Sciatic nerve (tissue), 2 donors: Measurements from ENCODE around the gene XDH. TPM values are rescaled to one million over a fixed set of nuclear protein-coding genes. Genes with fewer than 3 reads are reported as not detected.
A peak's percentile ranks its signal among the peaks of the same experiment; 100 is the strongest.

Experiments used
- ATAC-seq: fragments of 200-7000 bp; cut with Tn5 transposase; one replicate; pipeline ENCODE4 v1.9.1; 2020; ENCODE audit warnings: mild to moderate bottlenecking, moderate library complexity
- DNase-seq: peaks from one replicate; pipeline ENCODE4 v3.0.0-alpha.2; 2020; ENCODE audit warnings: low spot score
- intact Hi-C: fragments of 100-400 bp; cut with DNase I; formaldehyde crosslinking; loops from one replicate; pipeline ENCODE4 v1.14.2; 2022
- total RNA-seq: library from RNA; stranded (reverse); fragmentation: NEBNext Ultra II Directional; extraction: Animal tissue kit (Norgen Biotek cat#: 25700); gene quantifications from one replicate; pipeline ENCODE4 v1.2.1, GENCODE V29; 2021
- donor health status: DM: no; HTN: no; CAD: no.
- donor health status: DM: no; HTN: no; CAD: no.

XDH gene
- total RNA-seq, 1 donor from 2014 or later, result 0.22 TPM

DNA sequence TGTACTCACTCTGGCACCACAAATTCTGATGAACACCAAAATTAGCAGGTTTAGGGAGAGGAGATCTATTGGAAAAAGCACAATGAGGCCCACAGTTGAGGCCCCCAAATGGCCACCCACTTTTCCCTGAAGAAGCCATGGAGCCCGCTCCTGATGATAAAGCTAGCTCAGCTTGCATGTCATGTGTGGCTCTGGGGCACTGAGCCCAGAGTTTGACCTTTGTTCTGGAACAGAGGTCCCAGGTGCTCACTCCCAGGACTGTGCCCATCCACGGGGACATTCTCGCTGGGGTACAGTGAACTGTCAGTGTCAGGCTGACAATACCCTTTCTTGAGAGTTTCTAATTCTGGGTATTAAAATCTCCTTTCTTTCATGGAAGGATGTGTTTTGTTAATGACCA lies 36.2 kb downstream of the XDH start:
- intact Hi-C loops, result no loop called here
- ATAC-seq (no peak), DNase-seq (no peak)

DNA sequence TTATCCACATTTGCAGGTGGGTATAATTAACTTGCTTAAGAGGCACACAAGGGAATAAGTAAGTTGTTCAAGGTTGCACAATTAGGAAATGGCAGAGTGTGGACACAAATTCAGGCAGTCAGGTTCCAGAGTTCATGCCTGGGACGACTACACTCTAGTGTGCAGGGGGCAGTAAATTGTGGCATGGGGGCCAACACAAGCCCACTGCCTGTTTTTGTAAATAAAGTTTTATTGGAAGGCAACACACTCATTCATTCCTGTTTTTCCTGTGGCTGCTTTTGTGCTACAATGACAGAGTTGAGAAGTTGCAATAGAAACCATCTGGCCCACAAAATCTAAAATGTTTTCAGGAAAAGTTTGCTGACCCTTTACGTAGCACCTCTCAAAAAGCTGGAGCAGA lies 41.4 kb downstream of the XDH start:
- DNase-seq, result no peak
- ATAC-seq, result no peak
- intact Hi-C loops, result no loop called here

DNA sequence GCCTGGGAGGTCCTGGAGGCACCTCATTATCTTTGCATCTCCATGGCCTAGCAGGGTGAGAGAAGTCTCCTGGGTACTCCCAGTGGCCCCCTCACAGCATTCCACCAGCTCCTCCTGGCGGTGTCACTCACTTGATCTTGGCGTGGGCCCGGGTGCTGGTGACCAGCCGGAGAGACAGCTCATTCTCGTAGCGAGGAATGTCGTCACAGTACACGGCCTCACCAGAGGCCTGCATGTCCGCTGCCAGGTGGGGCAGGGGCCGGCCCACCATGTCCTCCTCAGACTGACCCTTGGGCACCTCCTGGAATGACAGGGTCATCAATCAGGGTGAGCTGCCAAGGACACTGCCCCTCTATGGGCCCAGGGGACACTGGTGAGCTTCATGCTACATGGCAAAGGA lies 42.4 kb downstream of the XDH start:
- DNase-seq (no peak), ATAC-seq (no peak)
- intact Hi-C loops, result no loop called here

DNA sequence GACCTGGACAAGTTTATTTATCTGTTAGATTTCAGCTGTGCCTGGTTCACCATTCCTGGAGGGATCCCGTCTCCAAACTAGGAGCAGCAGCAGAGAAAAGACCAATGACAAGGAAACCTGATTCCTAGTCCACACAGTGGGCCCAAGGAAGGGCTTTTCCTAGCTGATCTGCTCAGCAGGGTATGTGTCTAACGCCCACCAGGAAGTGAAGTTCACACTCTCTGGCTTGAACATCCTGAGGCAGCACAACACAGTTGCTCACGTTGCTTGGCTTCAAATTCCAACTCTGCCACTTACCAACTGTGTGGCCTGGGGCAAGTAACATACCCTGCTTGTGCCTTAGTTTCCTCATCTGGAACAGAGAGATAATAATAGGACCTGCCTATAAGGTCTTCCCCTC lies 42.9 kb downstream of the XDH start:
- no peak for ATAC-seq
- intact Hi-C loops, result no loop called here
- no peak for DNase-seq

DNA sequence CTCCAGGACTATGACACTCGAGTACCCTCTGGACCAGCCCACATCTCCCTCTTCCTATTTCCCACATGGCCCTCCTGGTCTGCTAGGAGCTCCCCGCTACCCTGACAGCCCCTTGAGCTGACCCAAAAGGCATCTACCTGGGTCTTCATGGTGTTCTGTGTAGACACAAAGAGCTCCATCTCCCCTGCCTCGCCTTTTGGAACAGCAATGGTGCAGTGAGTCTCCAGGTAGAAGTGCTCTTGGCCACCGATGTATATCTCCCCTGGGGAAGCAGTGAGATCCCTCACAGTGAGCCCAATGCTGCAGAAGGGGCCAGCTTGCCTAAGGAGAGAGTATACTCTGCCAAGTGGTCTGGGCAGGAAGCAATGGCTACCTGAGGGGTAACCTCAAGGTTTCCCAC lies 47.8 kb downstream of the XDH start:
- intact Hi-C loops, result no loop called here
- ATAC-seq, result no peak
- no peak for DNase-seq

DNA sequence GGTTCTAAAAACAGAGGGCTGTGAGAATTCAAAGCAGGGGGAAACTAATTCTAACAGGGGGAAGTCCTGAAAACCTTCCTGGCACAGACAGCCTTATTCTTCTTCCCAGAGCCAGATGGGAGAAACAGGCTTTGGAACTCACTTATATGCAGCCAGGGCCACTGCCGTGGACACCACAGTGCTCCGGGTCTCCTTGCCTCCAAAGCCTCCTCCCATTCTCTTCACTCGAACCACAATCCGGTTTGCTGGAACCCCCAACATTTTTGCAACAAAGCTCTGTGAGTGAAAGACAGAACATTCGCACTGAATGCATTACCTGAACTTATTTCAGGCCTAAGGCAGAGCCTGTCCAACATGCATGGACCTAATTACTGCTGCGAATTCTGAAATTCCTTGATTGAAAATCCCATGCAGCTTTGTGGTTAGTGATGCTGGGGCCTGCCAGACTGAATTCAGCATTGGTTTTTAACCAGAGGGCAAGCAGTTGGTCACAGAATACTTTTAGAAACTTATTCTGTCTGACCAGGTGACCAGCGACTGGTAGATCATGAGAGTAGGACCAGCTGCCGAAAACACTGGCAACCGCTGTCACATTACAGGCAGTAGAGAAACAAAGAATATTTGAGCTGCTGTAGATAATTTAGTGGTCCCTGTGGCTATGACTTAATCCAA lies 48.6 kb downstream of the XDH start:
- intact Hi-C loops, result no loop called here
- DNase-seq (no peak), ATAC-seq (no peak)

DNA sequence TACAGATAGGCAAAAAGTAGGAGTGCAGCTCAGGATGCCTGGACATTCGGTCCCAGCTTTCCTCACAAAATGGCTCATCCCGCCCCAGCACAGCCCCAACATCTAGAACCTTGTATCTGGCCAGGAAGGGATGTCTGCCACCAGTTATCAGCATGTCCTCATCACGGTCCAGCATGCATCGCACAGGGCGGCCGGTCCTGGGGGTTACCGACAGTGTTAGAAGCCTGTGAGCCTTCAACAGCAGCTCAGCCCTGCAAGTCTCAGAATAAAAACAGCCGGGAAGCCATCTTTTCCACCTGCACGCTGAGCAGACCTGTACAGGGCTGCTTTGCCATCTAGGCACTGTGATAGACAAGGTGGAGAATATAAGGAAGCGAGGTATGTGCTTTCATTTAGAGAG lies 49.2 kb downstream of the XDH start:
- intact Hi-C loops, result no loop called here
- no peak for DNase-seq
- no peak for ATAC-seq

DNA sequence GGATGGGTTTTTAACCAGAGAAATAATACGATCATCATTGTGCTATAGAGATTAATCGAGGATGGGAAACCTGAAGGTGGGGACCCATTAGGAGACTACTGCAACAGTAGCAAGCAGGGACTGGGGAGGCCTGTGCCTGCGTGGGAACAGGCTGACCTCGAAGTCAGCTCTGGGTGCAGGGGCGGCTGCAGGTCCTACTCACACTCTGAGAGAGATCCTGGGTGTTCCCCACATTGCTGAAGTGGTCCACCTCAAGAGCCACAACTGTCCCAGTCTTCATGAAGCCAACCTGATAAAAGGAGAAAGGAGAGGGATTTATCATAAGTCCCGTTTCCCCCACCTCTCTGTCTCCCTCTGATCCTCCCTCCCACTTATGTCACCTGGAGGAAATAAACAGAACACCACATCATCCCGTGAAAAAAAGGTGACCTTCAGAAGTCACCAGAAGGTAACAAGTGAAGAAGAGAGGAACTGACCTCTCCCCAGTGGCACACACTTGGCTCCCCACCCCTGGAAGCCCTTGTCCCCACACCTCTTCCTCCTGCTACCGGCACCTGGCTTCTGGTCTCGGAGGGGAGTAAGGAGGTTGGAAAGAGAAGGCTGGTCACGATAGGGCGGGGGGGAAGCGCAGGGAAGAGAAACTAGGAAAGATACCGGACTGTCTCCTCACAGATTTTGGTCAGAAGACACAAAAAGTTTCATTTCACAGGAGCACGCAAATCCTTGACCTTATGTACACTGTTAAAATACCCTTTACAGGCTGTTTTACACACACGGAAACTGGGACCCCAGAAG lies 50.4 kb downstream of the XDH start:
- no peak for ATAC-seq
- intact Hi-C loops, result no loop called here
- no peak for DNase-seq

DNA sequence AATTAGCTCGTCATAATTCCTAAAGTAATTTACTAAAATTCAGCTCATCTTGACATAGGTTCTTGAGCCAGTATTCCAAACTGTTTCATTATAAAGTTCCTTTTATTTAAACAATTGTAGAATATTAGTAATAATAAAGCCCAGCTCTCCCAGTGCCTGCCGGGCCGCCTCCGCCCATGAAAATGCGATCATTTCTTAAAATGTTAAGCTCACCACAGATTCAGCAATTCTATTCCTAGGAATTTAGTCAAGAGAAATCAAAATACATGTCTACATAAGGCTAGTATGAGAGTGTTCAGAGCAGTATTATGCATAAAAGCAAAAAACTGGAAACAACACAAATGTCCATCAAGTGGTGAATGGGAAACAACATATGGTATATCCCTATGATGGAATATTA lies 52.0 kb downstream of the XDH start:
- no peak for ATAC-seq
- intact Hi-C loops, result no loop called here

DNA sequence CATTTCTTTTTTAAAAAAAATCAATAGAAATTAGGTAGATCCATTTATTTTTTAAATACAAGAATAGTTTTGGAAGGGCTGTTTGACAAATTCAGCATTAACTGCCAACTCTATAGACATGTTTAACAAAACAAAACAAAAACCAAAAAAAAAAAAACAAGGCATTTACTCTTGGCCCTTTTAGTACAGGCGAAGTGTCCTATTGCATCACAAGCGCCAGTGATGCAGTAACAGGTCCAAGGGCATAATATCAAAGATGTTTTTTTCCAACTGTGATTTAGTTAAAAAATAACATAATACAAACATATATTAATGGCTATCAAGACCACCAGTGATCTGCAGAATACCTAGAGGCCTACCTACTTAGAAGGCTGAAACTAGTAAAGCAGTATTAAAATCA lies 55.3 kb downstream of the XDH start:
- DNase-seq (no peak), ATAC-seq (no peak)
- intact Hi-C loops, result no loop called here

More for the DNA sequence above, 52.0 kb downstream of the XDH start:
- DNase-seq, result no peak

DNA sequence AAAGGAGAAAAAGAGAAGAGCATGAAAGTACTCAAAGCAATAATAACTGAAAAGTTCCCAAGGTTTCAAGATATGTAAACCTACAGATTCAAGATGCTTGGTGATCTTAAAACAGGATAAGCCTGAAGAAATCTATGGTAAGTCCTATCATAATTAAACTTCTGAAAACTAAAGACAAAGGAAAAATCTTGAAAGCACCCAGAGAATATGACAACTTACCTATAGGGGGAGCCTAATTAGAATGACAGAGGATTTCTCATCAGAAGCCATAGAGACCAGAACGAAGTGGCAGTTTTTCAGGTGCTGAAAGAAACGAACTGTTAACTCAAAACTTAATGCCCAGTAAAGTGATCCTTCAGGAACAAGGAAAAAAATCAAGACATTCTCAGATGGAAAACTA lies 59.7 kb downstream of the XDH start:
- no peak for ATAC-seq
- intact Hi-C loops, result no loop called here
- DNase-seq, result no peak

DNA sequence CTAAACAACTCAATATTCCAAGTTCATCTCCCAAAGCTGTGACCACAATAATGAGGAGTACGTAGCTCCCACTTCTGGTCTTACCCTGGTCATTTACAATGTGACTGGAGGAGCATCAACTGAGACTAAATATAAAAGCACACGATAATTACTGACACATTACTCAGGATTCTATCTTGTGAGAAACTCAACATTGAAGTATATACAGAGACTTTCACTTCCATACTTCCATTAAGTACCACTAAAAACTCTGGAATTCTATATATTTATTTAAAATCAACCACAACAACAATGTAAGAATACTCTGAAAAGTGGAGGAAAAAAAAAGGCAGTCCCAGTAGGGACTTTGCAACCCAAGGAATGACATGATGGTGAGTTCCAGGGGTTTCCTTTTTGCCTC lies 61.4 kb downstream of the XDH start:
- DNase-seq (no peak), ATAC-seq (no peak)
- intact Hi-C loops, result no loop called here

DNA sequence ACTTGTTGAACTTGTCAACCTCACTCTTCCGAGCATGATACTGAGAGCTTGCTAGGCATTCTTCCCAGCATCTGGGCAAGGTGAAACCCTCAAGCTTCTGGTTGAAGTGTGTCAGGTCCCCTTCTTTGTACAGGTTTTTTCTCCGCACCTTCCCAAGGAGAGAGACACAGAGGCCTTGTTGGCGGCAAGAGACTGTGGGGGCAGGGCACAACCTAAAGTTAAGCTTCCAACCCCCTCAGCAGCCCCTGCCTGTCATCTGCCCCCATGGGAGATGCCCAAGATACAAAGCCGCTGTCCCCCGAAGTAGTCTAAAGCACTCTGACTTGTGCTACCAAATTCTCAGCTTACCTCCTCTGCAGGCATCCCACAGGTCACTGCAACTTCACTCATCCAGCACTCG lies 64.9 kb downstream of the XDH start:
- ATAC-seq (no peak), DNase-seq (no peak)
- intact Hi-C loops, result no loop called here

DNA sequence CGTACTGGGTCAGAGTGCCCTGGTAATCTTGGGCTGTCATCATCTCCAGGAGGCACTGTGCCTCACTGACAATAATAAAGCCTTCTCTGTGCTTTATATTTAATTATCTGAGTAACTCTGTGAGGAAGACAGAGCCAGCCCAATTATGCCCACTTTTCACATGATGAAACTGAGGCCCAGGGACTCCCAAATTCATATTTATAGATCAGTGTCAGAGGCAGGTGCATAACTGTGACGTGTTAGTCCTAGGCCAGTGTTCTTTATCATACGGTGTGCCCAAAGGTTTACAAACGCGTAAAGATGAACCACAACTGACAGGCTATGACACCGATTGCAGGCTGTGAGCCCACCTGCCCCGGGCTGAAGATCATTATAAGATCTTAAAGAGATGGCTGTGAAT lies 65.4 kb downstream of the XDH start:
- ATAC-seq (no peak), DNase-seq (no peak)
- intact Hi-C loops, result no loop called here

DNA sequence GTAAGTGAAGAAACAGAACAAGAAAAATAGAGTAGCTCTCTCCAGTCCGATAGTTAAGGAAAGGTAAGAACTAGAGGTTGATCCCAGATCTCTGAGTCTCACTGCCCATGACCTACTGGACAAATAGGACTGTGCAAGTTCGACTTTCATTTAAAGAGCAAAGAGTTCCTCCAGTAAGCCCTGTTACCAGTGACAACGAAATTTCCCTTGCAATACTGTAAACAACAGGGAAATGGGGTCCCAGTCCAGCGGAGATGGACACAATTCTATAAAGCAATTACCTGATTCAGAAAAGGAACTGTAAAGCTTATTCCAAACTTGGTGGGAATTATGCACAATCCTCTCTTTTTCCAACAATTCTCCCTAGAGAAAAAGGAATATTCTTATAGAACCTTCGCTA lies 65.9 kb downstream of the XDH start:
- intact Hi-C loops, result no loop called here
- no peak for DNase-seq

DNA sequence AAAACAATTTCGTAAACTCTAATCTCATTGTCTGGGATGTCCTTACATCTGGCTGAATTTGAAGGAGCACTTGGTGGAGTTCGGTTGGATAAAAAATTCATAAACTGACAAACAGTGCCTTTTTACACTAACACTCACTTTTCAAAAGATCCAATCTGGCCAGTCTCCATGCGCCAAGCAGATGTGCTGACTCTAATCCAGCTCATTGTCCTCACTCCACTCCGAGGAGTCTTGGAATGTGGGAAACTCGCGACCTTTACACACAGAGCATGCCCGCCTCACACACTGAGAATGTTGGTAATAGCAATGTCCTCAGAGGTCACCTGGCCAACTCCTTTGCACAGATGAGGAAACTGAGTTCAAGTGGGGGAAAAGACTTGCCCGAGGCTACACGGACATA lies 66.8 kb downstream of the XDH start:
- ATAC-seq (peak; percentile 83), DNase-seq (no peak)
- intact Hi-C loops, result no loop called here

More for the DNA sequence above, 65.9 kb downstream of the XDH start:
- ATAC-seq, result no peak

DNA sequence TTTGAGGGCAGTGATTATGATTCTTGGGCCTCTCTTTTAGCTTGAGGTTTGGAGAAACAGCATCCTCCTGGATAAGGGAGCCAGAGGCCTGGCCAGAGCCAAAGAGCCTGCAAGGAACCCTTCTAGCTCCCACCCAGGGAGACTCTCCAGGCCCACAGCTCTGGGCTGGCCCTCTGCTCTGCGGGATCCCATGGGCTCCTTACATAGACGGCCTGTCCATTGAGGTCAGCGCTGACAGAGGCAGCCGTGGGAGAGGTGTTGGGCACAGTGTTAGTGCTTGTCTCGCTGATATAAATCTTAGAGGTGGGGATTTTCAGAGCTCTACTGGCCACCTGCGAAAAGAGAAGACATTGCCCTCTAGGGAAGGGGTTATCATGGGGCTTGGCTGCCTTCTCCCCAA lies 67.2 kb downstream of the XDH start:
- no peak for DNase-seq

DNA sequence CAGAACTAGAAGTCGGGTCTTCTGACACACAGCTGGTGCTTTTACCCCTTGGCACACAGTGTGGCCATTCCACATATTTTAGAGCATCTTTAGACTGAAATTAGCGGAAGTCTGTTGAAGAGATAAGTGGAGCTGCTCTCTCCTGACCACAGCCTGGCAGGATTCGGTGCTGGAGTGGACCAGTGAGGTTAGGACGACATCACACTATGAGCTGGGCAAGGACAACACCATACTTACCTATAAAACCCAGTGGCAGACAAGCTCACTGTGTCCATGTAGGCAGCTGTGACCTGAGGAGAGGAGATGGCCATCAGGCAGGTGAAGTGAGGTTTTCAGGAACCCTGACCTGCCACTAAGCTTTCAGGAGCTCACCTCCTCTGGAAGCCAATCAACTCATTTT lies 70.1 kb downstream of the XDH start:
- DNase-seq (no peak), ATAC-seq (no peak)
- intact Hi-C loops, result no loop called here

More for the DNA sequence above, 67.2 kb downstream of the XDH start:
- intact Hi-C loops, result no loop called here
- ATAC-seq, result peak; percentile 53

DNA sequence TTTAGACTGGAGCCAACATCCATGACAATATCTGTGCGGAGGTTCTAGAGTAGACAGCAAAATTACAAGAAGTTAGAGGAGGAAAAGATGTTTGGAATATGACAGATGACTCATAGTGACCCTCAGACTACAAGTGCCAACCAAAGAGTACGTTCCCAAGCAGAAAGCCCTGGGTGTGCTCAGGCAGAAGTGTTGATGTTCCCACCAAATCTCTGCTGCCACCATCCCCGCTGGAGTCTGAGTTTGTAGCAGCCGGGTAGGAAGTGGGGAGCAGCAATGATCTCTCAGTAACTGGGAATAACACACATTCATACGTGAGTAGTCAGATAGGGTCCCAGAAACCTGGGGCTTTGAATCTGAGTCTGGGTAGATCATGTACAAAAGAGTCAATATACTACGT lies 73.2 kb downstream of the XDH start:
- ATAC-seq (no peak), DNase-seq (no peak)
- intact Hi-C loops, result no loop called here

DNA sequence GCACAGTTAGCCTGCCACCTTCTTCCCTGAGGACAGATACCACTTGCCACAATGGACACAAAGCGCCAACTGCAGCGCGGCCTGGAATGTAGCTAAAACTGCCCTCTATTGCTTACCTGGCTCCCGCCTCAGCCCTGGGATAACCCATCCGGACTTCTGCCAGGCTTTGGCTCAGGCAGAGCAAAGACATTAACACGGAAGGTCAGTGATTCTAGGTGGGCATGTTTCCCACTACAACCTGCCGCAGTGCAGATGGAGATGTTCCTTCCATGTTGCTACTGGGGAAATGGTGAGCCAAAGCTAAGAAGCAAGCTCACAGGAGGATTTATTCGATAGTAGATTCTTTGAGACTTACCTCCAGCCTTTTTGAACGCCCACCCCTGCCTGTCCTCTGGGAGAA lies 74.8 kb downstream of the XDH start:
- intact Hi-C loops, result no loop called here
- DNase-seq, result no peak
- ATAC-seq, result no peak

DNA sequence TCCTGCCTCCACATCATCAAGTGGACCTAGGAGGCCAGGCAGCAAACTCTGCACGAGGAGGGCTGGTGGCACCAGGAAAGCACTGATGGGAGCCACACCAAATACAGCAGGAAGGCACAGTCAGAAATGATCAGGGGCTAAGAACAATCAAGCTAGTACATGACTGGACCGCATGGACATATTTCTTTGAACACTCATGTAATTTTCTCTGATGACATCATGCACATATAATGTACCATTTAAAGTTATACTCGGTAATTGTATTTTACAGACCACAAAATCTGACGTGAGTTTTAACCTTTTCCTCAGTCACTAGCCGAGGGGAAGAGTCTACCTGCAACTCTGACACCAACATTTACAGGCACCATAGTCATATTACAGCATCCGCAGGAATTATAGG lies 76.7 kb downstream of the XDH start:
- ATAC-seq (no peak), DNase-seq (no peak)
- intact Hi-C loops, result no loop called here
